Activated T-helper 17 cell treated with anti-CD3 and anti-CD28 coated beads, Interleukin-2, amount 50 U/mL, for 72 hours (primary cell): ENCODE measurements around the gene CELF3. TPM values are rescaled to one million over a fixed set of nuclear protein-coding genes. Genes with fewer than 3 reads are reported as not detected.

Experiments
- total RNA-seq, 2 donors: library from RNA; stranded (reverse); gene quantifications; one replicate each; pipeline ENCODE4 v1.2.3, GENCODE V29; 2022

CELF3 gene
- total RNA-seq, 2 donors from 2014 or later: not detected

Other genes with a start within 250 kb of the CELF3 start
- gene CGN, start 205.4 kb downstream of the CELF3 start, total RNA-seq: 1 to 10 TPM; 2.7 to 5.5 TPM
- 1 to 10 TPM; 3.7 to 5.8 TPM for gene TUFT1, start 176.5 kb downstream of the CELF3 start, total RNA-seq
- gene SNX27, start 104.8 kb downstream of the CELF3 start, total RNA-seq: 10 to 100 TPM; 33.6 to 36.3 TPM
- not detected for gene RIIAD1, start 4.7 kb upstream of the CELF3 start, total RNA-seq
- 100 to 1,000 TPM in 1 of 2 donors, 10 to 100 TPM in 1; 80.4 to 160 TPM for gene MRPL9, start 46.7 kb upstream of the CELF3 start, total RNA-seq
- gene TDRKH, start 73.7 kb upstream of the CELF3 start, total RNA-seq: 10 to 100 TPM; 20.3 to 21.8 TPM
- 1 to 10 TPM; 1.3 to 4.0 TPM for gene LINGO4, start 88.6 kb upstream of the CELF3 start, total RNA-seq
- 10 to 100 TPM; 39.5 to 55.2 TPM for gene RORC, start 115.0 kb upstream of the CELF3 start, total RNA-seq
- 1 to 10 TPM; 3.9 to 5.6 TPM for gene C2CD4D, start 123.0 kb upstream of the CELF3 start, total RNA-seq
- gene THEM5, start 136.9 kb upstream of the CELF3 start, total RNA-seq: not detected
- 10 to 100 TPM; 26.6 to 33.0 TPM for gene THEM4, start 192.7 kb upstream of the CELF3 start, total RNA-seq